ENCODE results near the gene MICB. TPM values are rescaled to one million over a fixed set of nuclear protein-coding genes. Genes with fewer than 3 reads are reported as not detected.

MICB gene
- total and polyA plus RNA-seq, 2 of the 8 experiments (the other 6 are each of a cell fraction or from before 2014, with no cell fraction given): 16.2 to 25.3 TPM

- Histone ChIP-seq H3K23me2 (ENCODE audit: low read depth, low read length) (no peaks in the 10 kb centered on the region), H3K27me3 (replicated peaks in 1 of 4; ENCODE audit: control insufficient read depth in 3 of 4, extremely low read depth in 1 of 4, insufficient read depth in 3 of 4, low read length in 3 of 4) (no peaks in the 10 kb centered on the region), H3K9me3 (ENCODE audit: insufficient read depth in 2 of 2, low read depth in 1 of 2, low read length in 1 of 2) (no peaks in the 10 kb centered on the region), H3K14ac (ENCODE audit: insufficient read length) (no peak overlapping the region), H3K4me3 (ENCODE audit: extremely low read depth in 1 of 4, insufficient read depth in 2 of 4, low read depth in 3 of 4, low read length in 4 of 4) (no peak overlapping the region), H2BK20ac (ENCODE audit: low read length) (no peak overlapping the region), H3K4me1 (replicated peaks in 1 of 4; ENCODE audit: control insufficient read depth in 3 of 4, insufficient read depth in 4 of 4, low read length in 3 of 4) (no peaks in the 10 kb centered on the region), H2AK5ac (ENCODE audit: low read depth, low read length) (no peak overlapping the region), H2AFZ (ENCODE audit: low read length) (no peak overlapping the region), H3K4ac (replicated peaks; ENCODE audit: insufficient read length, low read depth, low read length) (no peak overlapping the region), H3K27ac (ENCODE audit: low read depth, low read length) (0 out of 2 replicates have a peak overlapping the region, but pooled peaks have one; percentile 25), H3K4me2 (ENCODE audit: insufficient read depth in 1 of 2, low read depth in 2 of 2, low read length in 2 of 2) (no peak overlapping the region), H3K79me1 (ENCODE audit: low read depth, low read length) (no peaks in the 10 kb centered on the region), H2BK120ac (replicated peaks; ENCODE audit: low read depth, low read length) (no peak overlapping the region), H4K8ac (ENCODE audit: extremely low read depth, insufficient read depth, low read length) (no peak overlapping the region), H3K79me2 (ENCODE audit: control insufficient read depth in 1 of 2, insufficient read depth in 2 of 2, low read length in 2 of 2) (no peaks in the 10 kb centered on the region), H4K5ac (ENCODE audit: insufficient read length, low read depth, low read length) (no peak overlapping the region), H4K91ac (replicated peaks; ENCODE audit: insufficient read length, low read length) (no peak overlapping the region), H4K20me1 (replicated peaks in 1 of 2; ENCODE audit: control insufficient read depth in 1 of 2, insufficient read depth in 2 of 2, low read length in 2 of 2) (no peaks in the 10 kb centered on the region), H2BK12ac (ENCODE audit: low read depth, low read length) (no peak overlapping the region), H2BK5ac (ENCODE audit: low read depth, low read length) (no peak overlapping the region), H3K9ac (replicated peaks in 1 of 4; ENCODE audit: extremely low read depth in 1 of 4, low read depth in 3 of 4, low read length in 3 of 4) (no peak overlapping the region), H2BK15ac (ENCODE audit: low read length) (no peak overlapping the region), H3K56ac (replicated peaks; ENCODE audit: insufficient read length, low read depth, low read length) (no peak overlapping the region), H3K18ac (ENCODE audit: extremely low read depth, low read length) (no peak overlapping the region), H3K23ac (ENCODE audit: insufficient read length) (no peak overlapping the region), H3K36me3 (ENCODE audit: control insufficient read depth in 2 of 4, insufficient read depth in 4 of 4, low read length in 3 of 4) (peaks cover 2 to 15% (median 5%) of the 10 kb centered on the region in 4 experiments; a peak in 5 of 8 replicates)
- 93% methylated on average over 11 of the region's 14 CpGs; no CpG with 5 or more reads in 1 of the 2 experiments for WGBS, 2 experiments (ENCODE audit: extremely low coverage in 1 of 2, insufficient coverage in 1 of 2, insufficient read length in 1 of 2, insufficient replicate concordance in 2 of 2, low coverage in 1 of 2, low lambda C conversion rate in 2 of 2, missing lambda C conversion rate in 1 of 2)
- ChIA-PET POLR2A (ENCODE audit: partially characterized antibody) (interaction anchor here (0.8 to 10.9 kb wide), 6 partner anchors 8 to 29 kb away, joined by 3 to 110 read pairs (median 11); partner anchors contain the start of genes DDX39B, LTB, NFKBIL1 and TNF), CTCF (ENCODE audit: partially characterized antibody) (interaction anchor here (1.6 to 24.7 kb wide), 6 partner anchors 13 to 43 kb away, joined by 5 to 613 read pairs (median 7); partner anchors contain the start of genes ATP6V1G2, LST1, LTB and NCR3)
- FAIRE-seq: no peak
- DNase-seq (ENCODE audit: low read depth in 1 of 2, low spot score in 2 of 2): no peak
- TF ChIP-seq NANOG (IDR thresholded peaks at IDR 0.05; ENCODE audit: insufficient read depth, low read depth, low read length, poor library complexity, severe bottlenecking) (no peak), TAF1 (IDR thresholded peaks at IDR 0.05; ENCODE audit: low read depth, low read length) (no peak), SIRT6 (IDR thresholded peaks at IDR 0.05; ENCODE audit: low read length) (no peak), CEBPB (IDR thresholded peaks at IDR 0.05; ENCODE audit: low read depth, low read length) (no peak), SIX5 (IDR thresholded peaks at IDR 0.05; ENCODE audit: low read depth, low read length) (no peak), ASH2L (IDR thresholded peaks at IDR 0.05; ENCODE audit: low read length) (no peak), TAF7 (optimal IDR thresholded peaks at IDR 0.05; ENCODE audit: borderline replicate concordance, low read depth, low read length) (no peak), SP4 (IDR thresholded peaks at IDR 0.05; ENCODE audit: low read length) (no peak), HDAC6 (IDR thresholded peaks at IDR 0.05; ENCODE audit: low read depth, low read length) (no peak), ZNF274 (IDR thresholded peaks at IDR 0.05; ENCODE audit: borderline replicate concordance, extremely low read depth, low read length) (no peak), HDAC2 (IDR thresholded peaks at IDR 0.05; ENCODE audit: borderline replicate concordance in 1 of 2, low read depth in 2 of 2, low read length in 2 of 2) (no peak), KDM4A (IDR thresholded peaks at IDR 0.05; ENCODE audit: low read depth, low read length, severe bottlenecking) (no peak), EGR1 (IDR thresholded peaks at IDR 0.05; ENCODE audit: borderline replicate concordance, low read depth, low read length) (no peak)
Measured at GRCh38 chr6:31558631-31559500, 60.9 kb downstream of the MICB start.
